Mucosa of descending colon (tissue), 3 donors: ENCODE measurements around the gene APBA2. TPM values are rescaled to one million over a fixed set of nuclear protein-coding genes. Genes with fewer than 3 reads are reported as not detected.

Source experiments
- ATAC-seq: fragments of 200-7000 bp; cut with Tn5 transposase; one replicate; pipeline ENCODE4 v1.9.1; 2020; ENCODE audit warnings: mild to moderate bottlenecking, moderate library complexity
- DNase-seq, 3 donors: peaks; one replicate each; pipeline ENCODE4 v3.0.0-alpha.2; 2020
- H3K36me3 ChIP-seq: fragments of 200-600 bp; one replicate; pipeline ENCODE4 v1.8.0; 2021; ENCODE audit warnings: low read depth, mild to moderate bottlenecking
- H3K4me1 ChIP-seq: fragments of 200-600 bp; one replicate; pipeline ENCODE4 v1.8.0; 2021; ENCODE audit warnings: low read depth, mild to moderate bottlenecking
- H3K4me3 ChIP-seq: fragments of 200-600 bp; one replicate; pipeline ENCODE4 v1.8.0; 2021; ENCODE audit warnings: mild to moderate bottlenecking
- H3K9me3 ChIP-seq: fragments of 200-600 bp; one replicate; pipeline ENCODE4 v1.8.0; 2021; ENCODE audit warnings: mild to moderate bottlenecking
- intact Hi-C, 2 donors: fragments of 100-400 bp; cut with DNase I in 1 of 2; cut with micrococcal nuclease in 1 of 2; formaldehyde crosslinking; loops; one replicate each; pipeline versions ENCODE4 v1.11.0 to v1.11.1; 2022; cut with DNase I, micrococcal nuclease
- total RNA-seq, 3 donors: library from RNA; stranded (reverse); fragmentation: NEBNext Ultra II Directional in 2 of 3; extraction: Animal tissue kit (Norgen Biotek cat#: 25700) in 2 of 3; gene quantifications; one replicate each; pipeline versions ENCODE4 v1.2.1 to v1.2.4, GENCODE V29; 2021 to 2023
- TF ChIP-seq, protein P1 (sequence below): fragments of 200-600 bp; IDR thresholded peaks from one replicate; pipeline ENCODE4 v1.8.0; 2022; ENCODE audit warnings: antibody characterized with exemption, mild to moderate bottlenecking
- donor health status: DM: no; HTN: no; CAD: no; lungs with moderate emphysema.
- donor health status: DM: no; HTN: no; CAD: no.
- donor health status: DM: no; HTN: yes; CAD: no.

Gene APBA2
- total RNA-seq, 3 donors from 2014 or later = 0.69 to 2.0 (median 1.2) TPM

DNA sequence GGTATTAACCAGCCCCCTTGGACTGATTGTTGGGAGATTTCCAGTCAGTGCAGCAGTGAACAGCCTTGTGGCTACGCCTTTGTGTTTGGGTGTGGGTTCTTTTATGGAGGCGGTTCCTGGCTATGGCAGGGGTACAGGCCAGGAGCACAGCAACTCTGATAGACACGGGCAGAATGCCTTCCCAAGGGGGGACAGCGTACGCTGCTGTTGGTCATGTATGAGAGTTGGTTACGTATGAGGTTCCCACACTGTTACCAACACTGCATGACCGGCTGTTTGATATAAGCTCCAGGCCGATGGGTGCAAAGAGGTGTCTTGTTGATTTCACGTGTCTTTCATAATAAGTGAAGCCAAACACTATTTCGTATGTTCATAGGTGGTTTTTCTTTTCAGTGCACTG, 196.0 kb downstream of the APBA2 start:
- H3K36me3 ChIP-seq = no peaks in the 10 kb centered on the region
- intact Hi-C loops = loop anchor here in 1 of 2 donors (2.0 kb wide), 1 partner anchor 59 kb away; no protein-coding TSS in a partner anchor
- no peaks in the 10 kb centered on the region for H3K4me1 ChIP-seq
- ATAC-seq = no peak
- TF ChIP-seq, protein P1, sequence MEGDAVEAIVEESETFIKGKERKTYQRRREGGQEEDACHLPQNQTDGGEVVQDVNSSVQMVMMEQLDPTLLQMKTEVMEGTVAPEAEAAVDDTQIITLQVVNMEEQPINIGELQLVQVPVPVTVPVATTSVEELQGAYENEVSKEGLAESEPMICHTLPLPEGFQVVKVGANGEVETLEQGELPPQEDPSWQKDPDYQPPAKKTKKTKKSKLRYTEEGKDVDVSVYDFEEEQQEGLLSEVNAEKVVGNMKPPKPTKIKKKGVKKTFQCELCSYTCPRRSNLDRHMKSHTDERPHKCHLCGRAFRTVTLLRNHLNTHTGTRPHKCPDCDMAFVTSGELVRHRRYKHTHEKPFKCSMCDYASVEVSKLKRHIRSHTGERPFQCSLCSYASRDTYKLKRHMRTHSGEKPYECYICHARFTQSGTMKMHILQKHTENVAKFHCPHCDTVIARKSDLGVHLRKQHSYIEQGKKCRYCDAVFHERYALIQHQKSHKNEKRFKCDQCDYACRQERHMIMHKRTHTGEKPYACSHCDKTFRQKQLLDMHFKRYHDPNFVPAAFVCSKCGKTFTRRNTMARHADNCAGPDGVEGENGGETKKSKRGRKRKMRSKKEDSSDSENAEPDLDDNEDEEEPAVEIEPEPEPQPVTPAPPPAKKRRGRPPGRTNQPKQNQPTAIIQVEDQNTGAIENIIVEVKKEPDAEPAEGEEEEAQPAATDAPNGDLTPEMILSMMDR = no peak
- H3K4me3 ChIP-seq = no peak overlapping the region
- no peaks in the 10 kb centered on the region for H3K9me3 ChIP-seq
- no peak for DNase-seq

DNA sequence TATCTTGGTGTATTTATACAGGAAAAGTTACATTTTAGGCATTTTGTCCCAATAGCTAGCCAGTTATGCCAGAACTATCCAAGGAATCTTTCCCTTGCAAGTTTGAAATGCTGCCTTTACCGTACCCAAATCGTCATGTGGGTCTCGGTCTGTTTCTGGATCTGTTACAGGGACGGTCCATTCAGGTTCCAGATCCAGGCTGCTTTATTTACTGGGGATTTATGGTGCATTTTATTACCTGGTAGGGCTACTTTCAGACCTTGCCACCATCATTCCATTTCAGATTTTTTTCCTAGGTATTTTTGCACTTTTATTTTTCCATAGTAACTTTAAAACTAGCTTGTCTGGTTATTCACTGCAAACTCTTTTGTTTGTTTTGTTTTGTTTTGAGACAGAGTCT, 197.4 kb downstream of the APBA2 start:
- TF ChIP-seq, protein P1 = no peak

DNA sequence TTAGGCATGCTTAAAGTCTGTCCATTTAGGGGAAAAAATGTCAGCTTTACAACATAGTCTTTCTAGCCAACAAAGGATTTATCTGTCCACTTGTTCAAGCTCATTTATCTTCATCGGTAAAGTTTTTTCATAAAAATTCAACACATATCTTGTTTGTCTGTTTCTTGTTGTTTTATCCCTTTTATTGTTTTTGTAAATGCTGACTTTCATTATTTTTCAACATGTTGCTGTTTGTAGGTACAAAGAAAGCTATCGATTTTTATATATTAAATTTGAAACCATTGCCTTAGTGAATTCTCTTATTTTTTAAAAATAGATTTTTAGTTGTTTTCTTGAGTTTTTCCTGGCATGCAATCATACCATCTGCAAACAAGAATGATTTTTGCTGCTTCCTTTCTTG, 198.1 kb downstream of the APBA2 start:
- DNase-seq (no peak), ATAC-seq (no peak)
- intact Hi-C loops = loop anchor here in 1 of 2 donors (2.0 kb wide), 1 partner anchor 57 kb away; no protein-coding TSS in a partner anchor
- Histone ChIP-seq H3K4me1 (no peaks in the 10 kb centered on the region), H3K9me3 (no peaks in the 10 kb centered on the region), H3K4me3 (no peak overlapping the region), H3K36me3 (no peaks in the 10 kb centered on the region)
- TF ChIP-seq, protein P1 = no peak

More for the DNA sequence above, 197.4 kb downstream of the APBA2 start:
- ATAC-seq = no peak
- no peak for DNase-seq
- no peaks in the 10 kb centered on the region for H3K9me3 ChIP-seq
- no peaks in the 10 kb centered on the region for H3K36me3 ChIP-seq
- intact Hi-C loops = loop anchor here in 1 of 2 donors (2.0 kb wide), 1 partner anchor 58 kb away; no protein-coding TSS in a partner anchor
- no peaks in the 10 kb centered on the region for H3K4me1 ChIP-seq
- no peak overlapping the region for H3K4me3 ChIP-seq

DNA sequence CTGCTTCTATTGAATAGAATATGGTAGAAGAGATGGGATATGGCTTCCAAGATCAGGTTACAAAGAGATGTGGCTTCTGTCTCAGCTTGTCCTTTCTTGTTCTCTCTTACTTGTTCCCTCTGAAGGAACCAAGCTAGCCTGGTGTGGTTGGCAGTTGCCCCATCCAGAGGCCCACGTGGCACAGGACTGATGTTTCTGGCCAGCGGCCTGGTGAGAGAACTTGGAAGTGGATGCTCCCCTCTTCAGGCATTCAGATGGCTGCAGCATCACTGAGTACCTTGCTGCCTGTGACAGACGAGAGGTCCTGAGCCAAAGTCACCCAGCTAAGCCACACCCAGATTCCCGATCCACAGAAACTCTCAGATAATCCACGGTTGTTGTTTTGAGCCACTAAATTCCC, 200.2 kb downstream of the APBA2 start:
- intact Hi-C loops = no loop called here

DNA sequence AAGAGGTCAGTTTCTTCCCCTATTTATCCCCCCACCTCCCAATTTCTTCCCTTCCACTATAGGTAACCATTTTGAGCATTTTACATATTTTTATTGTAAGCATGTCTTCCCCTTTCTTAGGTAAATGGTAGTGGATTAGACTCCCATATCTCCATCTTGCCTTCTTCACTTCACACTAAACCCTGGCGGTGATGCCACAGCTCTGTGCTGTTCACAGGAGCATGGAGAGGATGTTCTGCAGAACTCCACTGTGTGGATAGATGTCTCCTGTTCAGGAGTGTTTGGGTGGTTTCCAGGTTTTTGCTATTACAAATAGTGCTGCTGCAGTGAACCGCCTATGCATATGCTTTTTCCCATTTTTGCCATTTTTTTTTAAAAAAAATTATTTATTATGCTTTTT, 201.1 kb downstream of the APBA2 start:
- H3K9me3 ChIP-seq = no peaks in the 10 kb centered on the region
- no peak for ATAC-seq
- H3K4me3 ChIP-seq = no peak overlapping the region
- intact Hi-C loops = no loop called here
- TF ChIP-seq, protein P1 = no peak
- DNase-seq = no peak
- no peaks in the 10 kb centered on the region for H3K4me1 ChIP-seq
- H3K36me3 ChIP-seq = no peaks in the 10 kb centered on the region

More for the DNA sequence above, 200.2 kb downstream of the APBA2 start:
- Histone ChIP-seq H3K4me3 (no peak overlapping the region), H3K4me1 (no peaks in the 10 kb centered on the region), H3K9me3 (no peaks in the 10 kb centered on the region), H3K36me3 (no peaks in the 10 kb centered on the region)
- ATAC-seq (no peak), DNase-seq (no peak)
- TF ChIP-seq, protein P1 = no peak
